A549 (cell line): ENCODE data around the gene PAQR8. TPM values are rescaled to one million over a fixed set of nuclear protein-coding genes. Genes with fewer than 3 reads are reported as not detected.

Experiments
- ATAC-seq, 2 experiments: fragments of 200-7000 bp in 1 of 2; fragments of >200 bp in 1 of 2; cut with Nextera tagmentation in 1 of 2; cut with Tn5 transposase in 1 of 2; 3 replicates each; pipeline versions ENCODE4 v1.8.0 to v1.9.1; 2018 to 2020; ENCODE audit warnings: mild to moderate bottlenecking in 1 of 2, moderate library complexity in 1 of 2
- CTCF ChIA-PET: fragments of 300-600 bp; sonication (Branson Sonifier 250); formaldehyde crosslinking; extraction: SDS; loops from one replicate; lab custom pipeline; 2021; ENCODE audit warnings: antibody characterized with exemption, inconsistent platforms; lab: Yijun Ruan, JAX
- POLR2A ChIA-PET: fragments of 350-600 bp; formaldehyde crosslinking; extraction: SDS; loops from one replicate; lab custom pipeline; 2021; ENCODE audit warnings: antibody characterized with exemption, inconsistent platforms; lab: Yijun Ruan, JAX
- DNase-seq, 2 experiments: peaks; one replicate each; pipeline versions ENCODE4 v3.0.0 to v3.0.0-alpha.2; 2011 to 2016; ENCODE audit warnings: low read depth in 1 of 2, low spot score in 1 of 2
- FAIRE-seq: peaks from 2 replicates; lab custom pipeline; 2011; peaks lifted over from hg19 to GRCh38; lab: Jason Lieb, UNC
- H3K27ac ChIP-seq, 2 experiments: fragments of >200 bp; sonication (Bioruptor Twin); formaldehyde crosslinking; 3 replicates each; pipeline ENCODE4 v1.5.1; 2016 to 2017
- H3K4me1 ChIP-seq: fragments of >200 bp; sonication (Bioruptor Twin); formaldehyde crosslinking; 3 replicates; pipeline ENCODE4 v1.6.1; 2016
- H3K4me2 ChIP-seq: fragments of >200 bp; sonication (Bioruptor Twin); formaldehyde crosslinking; 3 replicates; pipeline ENCODE4 v1.6.1; 2016
- H3K4me3 ChIP-seq: fragments of >200 bp; sonication (Bioruptor Twin); formaldehyde crosslinking; 3 replicates; pipeline ENCODE4 v1.5.1; 2016
- H3K9me3 ChIP-seq: fragments of >200 bp; sonication (Bioruptor Twin); formaldehyde crosslinking; 3 replicates; pipeline ENCODE4 v1.6.1; 2016
- CBX2 ChIP-seq: fragments of 200-600 bp; sonication (generic); IDR thresholded peaks from 2 replicates; pipeline ENCODE4 v1.6.1; 2016; ENCODE audit warnings: low read depth, mild to moderate bottlenecking, borderline replicate concordance
- CHD2 ChIP-seq: fragments of 150-350 bp; IDR thresholded peaks from 2 replicates; pipeline ENCODE4 v1.6.1; 2014; ENCODE audit warnings: low read length; ENCODE audit not compliant: partially characterized antibody
- CTCF ChIP-seq: fragments of >200 bp; sonication (Bioruptor Twin); formaldehyde crosslinking; IDR thresholded peaks from 3 replicates; pipeline ENCODE4 v1.5.1; 2016
- EHMT2 ChIP-seq: fragments of 200-600 bp; sonication (generic); IDR thresholded peaks from 2 replicates; pipeline ENCODE4 v1.6.1; 2016; ENCODE audit warnings: antibody characterized with exemption, low read depth, mild to moderate bottlenecking, moderate library complexity
- FOSL2 ChIP-seq, 2 experiments: fragments of 450-650 bp in 1 of 2; fragments of >200 bp in 1 of 2; sonication (Bioruptor Twin) in 1 of 2; formaldehyde crosslinking; IDR thresholded peaks; 2 replicates each; pipeline versions ENCODE4 v1.5.0 to v1.6.1; 2016 to 2020; ENCODE audit warnings: mild to moderate bottlenecking in 1 of 2, moderate library complexity in 1 of 2
- HMGXB4 ChIP-seq: fragments of 250-450 bp; sonication (Bioruptor Pico); IDR thresholded peaks from 2 replicates; pipeline ENCODE4 v1.5.0; 2021; ENCODE audit warnings: mild to moderate bottlenecking, moderate library complexity, borderline replicate concordance
- MAFK ChIP-seq: fragments of 450-650 bp; IDR thresholded peaks from 2 replicates; pipeline ENCODE4 v1.6.1; 2014; ENCODE audit not compliant: partially characterized antibody
- MAX ChIP-seq: IDR thresholded peaks from 2 replicates; pipeline ENCODE4 v1.6.1; 2012
- MYC ChIP-seq: IDR thresholded peaks from 2 replicates; pipeline ENCODE4 v1.6.1; 2012; ENCODE audit warnings: mild to moderate bottlenecking, inconsistent platforms, low read length, improper control_type of control experiment, borderline replicate concordance
- RAD21 ChIP-seq, 2 experiments: fragments of >200 bp in 1 of 2; sonication (Bioruptor Twin) in 1 of 2; formaldehyde crosslinking in 1 of 2; IDR thresholded peaks in 1 of 2; conservative IDR thresholded peaks in 1 of 2; 2 replicates in 1 of 2; 3 replicates in 1 of 2; pipeline ENCODE4 v1.6.1; 2012 to 2018; ENCODE audit warnings: inconsistent platforms in 1 of 2
- SMC3 ChIP-seq: fragments of >200 bp; sonication (Bioruptor Twin); formaldehyde crosslinking; IDR thresholded peaks from 3 replicates; pipeline ENCODE4 v1.6.1; 2018; ENCODE audit warnings: inconsistent platforms
- USF2 ChIP-seq: fragments of 450-650 bp; IDR thresholded peaks from 2 replicates; pipeline ENCODE4 v1.6.1; 2014; ENCODE audit warnings: antibody characterized with exemption
- WGBS: methylation state at CpG from one replicate; pipeline ENCODE4 v1.1.6; 2017; ENCODE audit errors: missing lambda C conversion rate; 5-methylcytosine and 5-hydroxymethylcytosine counted together
- polyA plus RNA-seq, 4 experiments: library from polyadenylated mRNA; depleted of rRNA in 3 of 4; stranded (reverse); fragments of >200 nt; fragmentation: RNase III in 1 of 4; extraction: RNeasy Plus Mini Kit Qiagen cat#74134 plus additional on column Dnase treatment in 1 of 4; gene quantifications; 2 replicates in 3 of 4; 3 replicates in 1 of 4; pipeline ENCODE4 v1.2.3, GENCODE V29; 2011 to 2017
- TF ChIP-seq, protein P1 (sequence below): fragments of 250-450 bp; sonication (Bioruptor Pico); IDR thresholded peaks from 2 replicates; pipeline ENCODE4 v1.5.0; 2020; ENCODE audit warnings: low read depth, mild to moderate bottlenecking, moderate library complexity
- TF ChIP-seq, protein P2 (sequence below): fragments of >200 bp; sonication (Bioruptor Twin); formaldehyde crosslinking; IDR thresholded peaks from 2 replicates; pipeline ENCODE4 v1.6.1; 2016
- TF ChIP-seq, protein P3 (sequence below): fragments of 150-350 bp; IDR thresholded peaks from 2 replicates; pipeline ENCODE4 v1.6.1; 2014; ENCODE audit warnings: low read depth, mild to moderate bottlenecking, low read length

Gene PAQR8
- polyA plus RNA-seq, 2 of the 4 experiments (the other 2 are of a cell fraction): 0.80 to 1.2 TPM

GRCh38 chr6:52415917-52416628, 54.1 kb downstream of the PAQR8 start:
- FAIRE-seq: no peak
- 33% methylated on average over 6 of the region's 6 CpGs for WGBS
- ChIA-PET CTCF (interaction anchor here (0.7 to 6.8 kb wide), 30 partner anchors 8 to 256 kb away, joined by 3 to 86 read pairs (median 6); no protein-coding TSS in a partner anchor), POLR2A (no interaction called here)
- no peaks in the 10 kb centered on the region for H3K9me3 ChIP-seq
- TF ChIP-seq, protein P1, sequence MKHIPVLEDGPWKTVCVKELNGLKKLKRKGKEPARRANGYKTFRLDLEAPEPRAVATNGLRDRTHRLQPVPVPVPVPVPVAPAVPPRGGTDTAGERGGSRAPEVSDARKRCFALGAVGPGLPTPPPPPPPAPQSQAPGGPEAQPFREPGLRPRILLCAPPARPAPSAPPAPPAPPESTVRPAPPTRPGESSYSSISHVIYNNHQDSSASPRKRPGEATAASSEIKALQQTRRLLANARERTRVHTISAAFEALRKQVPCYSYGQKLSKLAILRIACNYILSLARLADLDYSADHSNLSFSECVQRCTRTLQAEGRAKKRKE (CRISPR knock-in tag): no peak
- TF ChIP-seq CBX2 (no peak), MAFK (peak; percentile 14), MYC (no peak), HMGXB4 (no peak), MAX (no peak), USF2 (no peak), CHD2 (no peak), FOSL2 (IDR thresholded peaks at IDR 0.05) (no peak), FOSL2 (CRISPR knock-in tag; IDR thresholded peaks at IDR 0.05) (0 out of 2 replicates have a peak, but pooled peaks have one; percentile 5)
- TF ChIP-seq, protein P2, sequence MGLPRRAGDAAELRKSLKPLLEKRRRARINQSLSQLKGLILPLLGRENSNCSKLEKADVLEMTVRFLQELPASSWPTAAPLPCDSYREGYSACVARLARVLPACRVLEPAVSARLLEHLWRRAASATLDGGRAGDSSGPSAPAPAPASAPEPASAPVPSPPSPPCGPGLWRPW: no peak
- no peak overlapping the region for H3K27ac ChIP-seq
- H3K4me2 ChIP-seq: peak overlapping the region; percentile 25; the same call in 1 of the 3 replicates
- DNase-seq: no peak
- H3K4me1 ChIP-seq: peaks cover 19% of the 10 kb centered on the region; the same call in 2 of the 3 replicates
- ATAC-seq: no peak
- no peak overlapping the region for H3K4me3 ChIP-seq

GRCh38 chr6:52416629-52417151, 54.7 kb downstream of the PAQR8 start:
- peak in 1 of 2 experiments; percentile 30; a peak in 3 of 6 replicates for ATAC-seq
- peak; percentile 79 for TF ChIP-seq CTCF
- peak; percentile 93 for TF ChIP-seq SMC3
- 0 out of 2 replicates have a peak, but pooled peaks have one; percentile 21 for TF ChIP-seq MAX
- TF ChIP-seq RAD21 (conservative IDR thresholded peaks at IDR 0.05 in 1 of 2, IDR thresholded peaks at IDR 0.05 in 1 of 2): peak; percentile 88 to 91
- TF ChIP-seq, protein P3, sequence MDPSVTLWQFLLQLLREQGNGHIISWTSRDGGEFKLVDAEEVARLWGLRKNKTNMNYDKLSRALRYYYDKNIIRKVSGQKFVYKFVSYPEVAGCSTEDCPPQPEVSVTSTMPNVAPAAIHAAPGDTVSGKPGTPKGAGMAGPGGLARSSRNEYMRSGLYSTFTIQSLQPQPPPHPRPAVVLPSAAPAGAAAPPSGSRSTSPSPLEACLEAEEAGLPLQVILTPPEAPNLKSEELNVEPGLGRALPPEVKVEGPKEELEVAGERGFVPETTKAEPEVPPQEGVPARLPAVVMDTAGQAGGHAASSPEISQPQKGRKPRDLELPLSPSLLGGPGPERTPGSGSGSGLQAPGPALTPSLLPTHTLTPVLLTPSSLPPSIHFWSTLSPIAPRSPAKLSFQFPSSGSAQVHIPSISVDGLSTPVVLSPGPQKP: no peak
- no peak for TF ChIP-seq EHMT2
- Histone ChIP-seq H3K27ac (0 out of 6 replicates have a peak overlapping the region, but pooled peaks of 1 of the 2 experiments have one; percentile 48), H3K4me3 (no peak overlapping the region), H3K4me1 (peaks cover 24% of the 10 kb centered on the region; the same call in 2 of the 3 replicates), H3K9me3 (no peaks in the 10 kb centered on the region), H3K4me2 (peak overlapping the region; percentile 25; the same call in 1 of the 3 replicates)
- peak; percentile 40 to 60 for DNase-seq
- WGBS: 0% methylated on average over 1 of the region's 1 CpG
- CTCF ChIA-PET: interaction anchor here (0.6 to 6.8 kb wide), 32 partner anchors 9 to 255 kb away, joined by 3 to 86 read pairs (median 5); no protein-coding TSS in a partner anchor
- POLR2A ChIA-PET: no interaction called here
- no peak for FAIRE-seq
